Panc1 (cell line): ENCODE results near the gene SBF2. TPM values are rescaled to one million over a fixed set of nuclear protein-coding genes. Genes with fewer than 3 reads are reported as not detected.

Experiments
- ATAC-seq: fragments of 200-7000 bp; cut with Tn5 transposase; 2 replicates; pipeline ENCODE4 v1.9.1; 2020; ENCODE audit warnings: mild to moderate bottlenecking, moderate library complexity
- BruUV-seq: library from RNA; stranded (reverse); fragments of 400-500 nt; replicated peaks from 2 replicates; lab custom pipeline; 2021; lab: Mats Ljungman, UMichigan
- CTCF ChIA-PET: fragments of 300-600 bp; sonication (Branson Sonifier 250); formaldehyde crosslinking; loops from one replicate; lab custom pipeline; 2022; ENCODE audit warnings: antibody characterized with exemption; lab: Charles Lee
- POLR2A ChIA-PET: fragments of 300-600 bp; sonication (Branson Sonifier 250); formaldehyde crosslinking; loops from one replicate; lab custom pipeline; 2022; ENCODE audit warnings: antibody characterized with exemption; lab: Charles Lee
- DNase-seq: peaks from one replicate; pipeline ENCODE4 v3.0.0-alpha.2; 2010; ENCODE audit warnings: low read depth, low spot score
- H3K27ac ChIP-seq: 2 replicates; pipeline ENCODE4 v1.5.1; 2011; ENCODE audit warnings: mild to moderate bottlenecking, low read length, inconsistent platforms
- H3K27me3 ChIP-seq: fragments of 200-500 bp; sonication (Bioruptor generic); 2 replicates; pipeline ENCODE4 v1.6.0; 2014; ENCODE audit warnings: low read length, inconsistent platforms; ENCODE audit not compliant: control insufficient read depth, insufficient read depth
- H3K36me3 ChIP-seq: fragments of 200-500 bp; sonication (Bioruptor generic); 2 replicates; pipeline ENCODE4 v1.5.1; 2014; ENCODE audit warnings: inconsistent platforms, mild to moderate bottlenecking, low read length, moderate library complexity; ENCODE audit not compliant: control insufficient read depth, insufficient read depth
- H3K4me1 ChIP-seq: 2 replicates; pipeline ENCODE4 v1.5.1; 2011; ENCODE audit warnings: inconsistent platforms, mild to moderate bottlenecking, low read length, moderate library complexity; ENCODE audit not compliant: control insufficient read depth, insufficient read depth
- H3K4me3 ChIP-seq, 2 experiments: 2 replicates each; pipeline ENCODE4 v1.5.1; 2011 to 2012; ENCODE audit warnings: low read depth in 2 of 2, low read length in 2 of 2, mild to moderate bottlenecking in 2 of 2, inconsistent platforms in 1 of 2, moderate library complexity in 1 of 2
- H3K9me3 ChIP-seq: fragments of 200-500 bp; sonication (Bioruptor generic); 2 replicates; pipeline ENCODE4 v1.5.1; 2014; ENCODE audit warnings: low read depth, mild to moderate bottlenecking, inconsistent platforms, low read length, moderate library complexity; ENCODE audit not compliant: control insufficient read depth, insufficient read depth
- CTCF ChIP-seq: fragments of 450-650 bp; IDR thresholded peaks from 2 replicates; pipeline ENCODE4 v1.5.1; 2017; ENCODE audit warnings: mild to moderate bottlenecking
- POLR2AphosphoS5 ChIP-seq: IDR thresholded peaks from 2 replicates; pipeline ENCODE4 v1.6.1; 2012; ENCODE audit warnings: mild to moderate bottlenecking, low read depth, low read length, moderate library complexity
- REST ChIP-seq, 2 experiments: IDR thresholded peaks; 2 replicates each; pipeline ENCODE4 v1.6.1; 2011 to 2012; ENCODE audit warnings: low read depth in 2 of 2, control low read depth in 1 of 2, low read length in 1 of 2, mild to moderate bottlenecking in 1 of 2, moderate library complexity in 1 of 2; ENCODE audit not compliant: insufficient read depth in 1 of 2
- SIN3A ChIP-seq: IDR thresholded peaks from 2 replicates; pipeline ENCODE4 v1.6.1; 2012; ENCODE audit warnings: low read depth, mild to moderate bottlenecking, low read length, moderate library complexity, borderline replicate concordance; ENCODE audit not compliant: insufficient read depth
- TCF7L2 ChIP-seq: IDR thresholded peaks from 2 replicates; pipeline ENCODE4 v1.6.1; 2011; ENCODE audit warnings: mild to moderate bottlenecking, low read depth, low read length, inconsistent platforms
- in situ Hi-C: cut with HindIII; loops from 2 replicates; pipeline ENCODE4 v1.10.0; 2016; ENCODE audit warnings: low sequenced_read_pairs, low pct_unique_long_range_greater_than_20kb
- intact Hi-C: fragments of 100-400 bp; cut with micrococcal nuclease; formaldehyde crosslinking; loops from one replicate; pipeline ENCODE4 v1.10.0; 2022; ENCODE audit not compliant: unreplicated experiment
- total RNA-seq: library from RNA; stranded (reverse); gene quantifications from one replicate; pipeline ENCODE4 v1.2.1, GENCODE V29; 2021; ENCODE audit not compliant: unreplicated experiment

SBF2 gene
- total RNA-seq, 1 experiment from 2014 or later: 65.0 TPM

GRCh38 chr11:10309163-10310093 is 15.4 kb upstream of the SBF2 start:
- Histone ChIP-seq H3K4me3 (peak overlapping the region; percentile 64 to 90), H3K9me3 (no peaks in the 10 kb centered on the region), H3K36me3 (peaks cover 19% of the 10 kb centered on the region), H3K27me3 (no peaks in the 10 kb centered on the region), H3K4me1 (peaks cover 34% of the 10 kb centered on the region), H3K27ac (peak overlapping the region; percentile 100)
- intact Hi-C loops (loop anchor here (5.0 to 10.0 kb wide), 7 partner anchors 195 to 735 kb away; partner anchors contain the start of gene WEE1), in situ Hi-C loops (loop anchor here (25.0 kb wide), 2 partner anchors 447 to 722 kb away; no protein-coding TSS in a partner anchor)
- TF ChIP-seq CTCF: no peak
- TF ChIP-seq REST (IDR thresholded peaks at IDR 0.05; ENCODE audit: insufficient read depth in 1 of 2, low read depth in 2 of 2, low read length in 1 of 2): peak in 1 of 2 experiments; percentile 35; a peak in 1 of 4 replicates
- TF ChIP-seq TCF7L2: peak; percentile 95
- TF ChIP-seq POLR2AphosphoS5: peak; percentile 92
- TF ChIP-seq SIN3A: peak; percentile 88; the same call in 1 of the 2 replicates
- DNase-seq (no peak), ATAC-seq (peak; percentile 15)
- ChIA-PET CTCF (interaction anchor here (0.6 to 3.3 kb wide), 5 partner anchors 57 to 551 kb away, joined by 3 to 24 read pairs (median 13); no protein-coding TSS in a partner anchor), POLR2A (interaction anchor here (0.5 to 1.3 kb wide), 9 partner anchors 9 to 1345 kb away, joined by 3 to 11 read pairs (median 4); partner anchors contain the start of gene WEE1)
- no TSS peak for BruUV-seq

GRCh38 chr11:10308201-10308954 is 14.4 kb upstream of the SBF2 start:
- BruUV-seq: no TSS peak
- H3K4me3 ChIP-seq: peak overlapping the region; percentile 64 to 90
- intact Hi-C loops (loop anchor here (5.0 to 10.0 kb wide), 7 partner anchors 194 to 734 kb away; partner anchors contain the start of gene WEE1), in situ Hi-C loops (loop anchor here (25.0 kb wide), 2 partner anchors 446 to 721 kb away; no protein-coding TSS in a partner anchor)
- POLR2A ChIA-PET: interaction anchor here (0.7 to 1.1 kb wide), 4 partner anchors 427 to 735 kb away, joined by 3 to 4 read pairs (median 4); no protein-coding TSS in a partner anchor
- H3K9me3 ChIP-seq: no peaks in the 10 kb centered on the region
- peaks cover 19% of the 10 kb centered on the region for H3K36me3 ChIP-seq
- H3K4me1 ChIP-seq: peaks cover 28% of the 10 kb centered on the region
- ATAC-seq (no peak), DNase-seq (no peak)
- H3K27me3 ChIP-seq: no peaks in the 10 kb centered on the region
- H3K27ac ChIP-seq: peak overlapping the region; percentile 100
- no peak for TF ChIP-seq SIN3A
- no peak; a peak in 1 of 4 replicates for TF ChIP-seq REST (IDR thresholded peaks at IDR 0.05; ENCODE audit: insufficient read depth in 1 of 2, low read depth in 2 of 2, low read length in 1 of 2)
- TF ChIP-seq TCF7L2: no peak
- peak; percentile 0; the same call in 1 of the 2 replicates for TF ChIP-seq POLR2AphosphoS5
- CTCF ChIA-PET: interaction anchor here (0.5 to 3.3 kb wide), 14 partner anchors 17 to 601 kb away, joined by 3 to 24 read pairs (median 4); no protein-coding TSS in a partner anchor
